Activated CD8-positive, alpha-beta T cell treated with anti-CD3 and anti-CD28 coated beads, Interleukin-2, amount 10 ng/mL, durations not matched to agents 7 days and 5 days (primary cell): ENCODE results near the gene BORCS6. TPM values are rescaled to one million over a fixed set of nuclear protein-coding genes. Genes with fewer than 3 reads are reported as not detected.
"Not testable (repeated sequence)": the region's sequence is repeated elsewhere in the genome, so short reads cannot be mapped to it uniquely, and the experiment has no call there.

Source experiments
- ATAC-seq: fragments of 150-1000 bp; cut with Tn5 transposase; one replicate; pipeline ENCODE4 v1.10.0; 2021; ENCODE audit warnings: moderate library complexity
- CTCF ChIA-PET: fragments of 350-600 bp; sonication (Branson Sonifier 250); formaldehyde crosslinking; loops from one replicate; lab custom pipeline; 2021; ENCODE audit warnings: antibody characterized with exemption; lab: Charles Lee
- POLR2A ChIA-PET: fragments of 350-600 bp; sonication (Branson Sonifier 250); formaldehyde crosslinking; loops from one replicate; lab custom pipeline; 2021; ENCODE audit warnings: antibody characterized with exemption; lab: Charles Lee
- DNase-seq: peaks from one replicate; pipeline ENCODE4 v3.0.0-alpha.2; 2020
- H3K27ac Mint-ChIP-seq: one replicate; pipeline ENCODE4 v1.8.0; 2021; ENCODE audit warnings: mild to moderate bottlenecking, mixed read lengths
- H3K27me3 Mint-ChIP-seq: one replicate; pipeline ENCODE4 v1.8.0; 2021; ENCODE audit warnings: low read depth, mixed read lengths
- H3K36me3 Mint-ChIP-seq: one replicate; pipeline ENCODE4 v1.8.0; 2021; ENCODE audit warnings: low read depth, mixed read lengths
- H3K4me1 Mint-ChIP-seq: one replicate; pipeline ENCODE4 v1.8.0; 2021; ENCODE audit warnings: low read depth, mixed read lengths
- H3K4me3 Mint-ChIP-seq: one replicate; pipeline ENCODE4 v1.8.0; 2021; ENCODE audit warnings: mild to moderate bottlenecking, mixed read lengths
- H3K9me3 Mint-ChIP-seq: one replicate; pipeline ENCODE4 v1.8.0; 2022; ENCODE audit warnings: mixed read lengths; ENCODE audit not compliant: insufficient read depth
- total RNA-seq, 2 experiments: library from RNA; stranded (reverse); gene quantifications; one replicate each; pipeline ENCODE4 v1.2.3, GENCODE V29; 2021

The BORCS6 gene
- total RNA-seq, 2 experiments from 2014 or later: 12.7 TPM

GRCh38 chr17:8224891-8225812 lies 35.2 kb upstream of the BORCS6 start:
- Mint-ChIP-seq H3K36me3 (peaks cover 49% of the 10 kb centered on the region), H3K4me1 (peaks cover 51% of the 10 kb centered on the region), H3K9me3 (no peaks in the 10 kb centered on the region), H3K27ac (peak overlapping the region; percentile 71), H3K4me3 (no peak overlapping the region), H3K27me3 (peaks cover 2% of the 10 kb centered on the region)
- DNase-seq (no peak), ATAC-seq (no peak)
- ChIA-PET POLR2A (interaction anchor here (1.0 to 9.7 kb wide), 5 partner anchors 15 to 52 kb away, joined by 4 to 185 read pairs (median 18); partner anchors contain the start of genes AURKB, CTC1 and PFAS), CTCF (interaction anchor here (0.6 to 7.1 kb wide), 11 partner anchors 19 to 106 kb away, joined by 3 to 51 read pairs (median 4); partner anchors contain the start of genes ALOXE3, CTC1, PFAS and SLC25A35)

- ChIA-PET POLR2A (interaction anchor here (0.8 to 9.7 kb wide), 18 partner anchors 13 to 104 kb away, joined by 3 to 185 read pairs (median 14); partner anchors contain the start of genes ALOXE3, AURKB, BORCS6 and CTC1), CTCF (interaction anchor here (0.8 to 7.1 kb wide), 14 partner anchors 11 to 154 kb away, joined by 3 to 51 read pairs (median 10); partner anchors contain the start of genes ALOXE3, BORCS6, CTC1 and KRABD2)
- peak; percentile 76 for DNase-seq
- Mint-ChIP-seq H3K4me3 (peak overlapping the region; percentile 92), H3K4me1 (peaks cover 56% of the 10 kb centered on the region), H3K9me3 (no peaks in the 10 kb centered on the region), H3K27me3 (peaks cover 2% of the 10 kb centered on the region), H3K36me3 (peaks cover 40% of the 10 kb centered on the region), H3K27ac (peak overlapping the region; percentile 98)
- ATAC-seq: peak; percentile 12
These were observed 33.6 kb upstream of the BORCS6 start for GRCh38 chr17:8223356-8224126.

DNA sequence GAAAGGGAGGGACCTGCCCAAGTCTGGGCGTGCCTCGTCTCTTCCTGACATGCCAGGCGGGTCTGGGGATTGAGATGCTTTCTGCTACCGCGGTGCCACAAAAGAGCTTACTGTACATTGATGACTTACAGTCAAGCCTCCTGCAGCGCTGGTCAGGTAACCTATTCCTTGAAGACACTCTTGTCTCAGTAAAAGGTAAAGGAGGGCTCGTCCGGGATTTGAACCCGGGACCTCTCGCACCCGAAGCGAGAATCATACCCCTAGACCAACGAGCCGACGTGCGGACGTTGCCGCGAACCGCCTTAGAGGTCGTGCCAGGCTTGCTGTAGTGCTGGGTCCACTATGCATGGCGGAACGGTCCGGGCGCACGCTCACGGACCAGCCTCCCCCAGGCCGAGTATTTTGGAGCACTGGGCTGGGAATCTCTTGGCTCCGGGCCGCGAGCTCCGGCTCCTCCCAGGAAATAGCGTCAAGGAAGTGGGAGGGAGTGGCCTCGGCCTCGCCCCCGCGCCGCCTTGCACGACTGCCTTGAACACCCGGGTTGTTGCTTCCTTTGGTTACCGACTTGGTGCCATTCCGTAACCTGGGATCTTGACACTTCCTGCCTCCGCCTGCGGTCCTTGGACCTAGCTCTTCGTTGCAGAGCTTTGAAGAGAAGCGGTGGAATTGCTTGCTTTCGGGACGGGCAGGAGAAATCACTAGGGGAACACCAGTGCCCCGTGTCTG lies 32.8 kb upstream of the BORCS6 start:
- peak overlapping the region; percentile 92 for H3K4me3 Mint-ChIP-seq

GRCh38 chr17:8222380-8222629 lies 32.3 kb upstream of the BORCS6 start:
- peak overlapping the region; percentile 98 for H3K27ac Mint-ChIP-seq
- H3K9me3 Mint-ChIP-seq: no peaks in the 10 kb centered on the region
- peaks cover 30% of the 10 kb centered on the region for H3K36me3 Mint-ChIP-seq
- POLR2A ChIA-PET: interaction anchor here (0.8 to 9.7 kb wide), 20 partner anchors 8 to 160 kb away, joined by 3 to 185 read pairs (median 13); partner anchors contain the start of genes ALOXE3, AURKB, BORCS6 and CTC1
- CTCF ChIA-PET: interaction anchor here (0.9 to 7.1 kb wide), 20 partner anchors 10 to 164 kb away, joined by 3 to 51 read pairs (median 6); partner anchors contain the start of genes ALOXE3, AURKB, BORCS6 and CTC1
- peaks cover 2% of the 10 kb centered on the region for H3K27me3 Mint-ChIP-seq
- H3K4me3 Mint-ChIP-seq: peak overlapping the region; percentile 92
- H3K4me1 Mint-ChIP-seq: peaks cover 54% of the 10 kb centered on the region
- peak; percentile 56 for ATAC-seq
- peak; percentile 86 for DNase-seq

More for the DNA sequence above, 32.8 kb upstream of the BORCS6 start:
- Mint-ChIP-seq H3K36me3 (peaks cover 34% of the 10 kb centered on the region), H3K27ac (peak overlapping the region; percentile 98), H3K4me1 (peaks cover 58% of the 10 kb centered on the region), H3K9me3 (no peaks in the 10 kb centered on the region), H3K27me3 (peaks cover 2% of the 10 kb centered on the region)
- DNase-seq (peak; percentile 92), ATAC-seq (peak; percentile 49)
- ChIA-PET POLR2A (interaction anchor here (0.8 to 9.7 kb wide), 23 partner anchors 9 to 160 kb away, joined by 3 to 185 read pairs (median 9); partner anchors contain the start of genes ALOXE3, AURKB, BORCS6 and CTC1), CTCF (interaction anchor here (0.8 to 7.1 kb wide), 17 partner anchors 11 to 154 kb away, joined by 3 to 51 read pairs (median 7); partner anchors contain the start of genes ALOXE3, AURKB, BORCS6 and CTC1)

DNA sequence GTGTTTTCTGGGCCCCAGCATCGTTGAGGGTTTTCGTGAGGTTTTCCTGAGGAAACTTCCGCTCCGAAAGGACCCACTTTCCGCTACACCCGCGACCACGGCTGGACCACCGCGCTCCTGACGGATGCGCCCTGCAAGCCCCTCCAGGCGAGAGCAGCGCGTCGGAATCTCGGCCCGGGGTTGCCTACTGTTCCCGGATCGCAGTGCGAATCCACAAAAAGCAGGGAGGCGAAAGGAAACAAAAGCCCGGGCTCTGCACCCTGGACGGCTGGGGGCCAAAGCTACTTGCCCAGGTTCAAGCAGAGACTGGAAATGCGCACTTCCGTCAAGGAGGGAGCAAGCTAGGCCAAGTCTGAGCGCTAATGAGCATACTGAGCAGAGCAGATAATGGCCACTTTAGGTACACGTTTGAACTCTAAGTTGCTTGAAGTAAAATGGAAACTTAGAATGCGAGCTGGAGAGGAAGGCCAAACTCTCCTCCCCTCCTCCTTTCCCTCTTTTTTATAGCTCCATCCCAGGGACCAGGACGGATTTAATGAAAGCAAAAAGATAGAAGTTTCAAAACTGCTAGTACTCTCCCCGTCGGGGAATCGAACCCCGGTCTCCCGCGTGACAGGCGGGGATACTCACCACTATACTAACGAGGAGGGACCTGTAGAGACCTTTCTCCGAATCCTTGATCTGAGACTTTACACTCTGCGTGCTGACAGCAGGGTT lies 31.8 kb upstream of the BORCS6 start:
- H3K27me3 Mint-ChIP-seq: peaks cover 2% of the 10 kb centered on the region
- ATAC-seq (peak; percentile 66), DNase-seq (peak; percentile 93)
- H3K4me1 Mint-ChIP-seq: peaks cover 49% of the 10 kb centered on the region
- ChIA-PET POLR2A (interaction anchor here (0.6 to 9.7 kb wide), 29 partner anchors 8 to 215 kb away, joined by 3 to 185 read pairs (median 5); partner anchors contain the start of genes ALOXE3, AURKB, BORCS6 and CTC1), CTCF (interaction anchor here (0.9 to 7.1 kb wide), 25 partner anchors 9 to 535 kb away, joined by 3 to 51 read pairs (median 4); partner anchors contain the start of genes ALOXE3, AURKB, BORCS6 and CTC1)
- peak overlapping the region; percentile 98 for H3K27ac Mint-ChIP-seq
- peaks cover 25% of the 10 kb centered on the region for H3K36me3 Mint-ChIP-seq
- H3K4me3 Mint-ChIP-seq: peak overlapping the region; percentile 92
- H3K9me3 Mint-ChIP-seq: no peaks in the 10 kb centered on the region

DNA sequence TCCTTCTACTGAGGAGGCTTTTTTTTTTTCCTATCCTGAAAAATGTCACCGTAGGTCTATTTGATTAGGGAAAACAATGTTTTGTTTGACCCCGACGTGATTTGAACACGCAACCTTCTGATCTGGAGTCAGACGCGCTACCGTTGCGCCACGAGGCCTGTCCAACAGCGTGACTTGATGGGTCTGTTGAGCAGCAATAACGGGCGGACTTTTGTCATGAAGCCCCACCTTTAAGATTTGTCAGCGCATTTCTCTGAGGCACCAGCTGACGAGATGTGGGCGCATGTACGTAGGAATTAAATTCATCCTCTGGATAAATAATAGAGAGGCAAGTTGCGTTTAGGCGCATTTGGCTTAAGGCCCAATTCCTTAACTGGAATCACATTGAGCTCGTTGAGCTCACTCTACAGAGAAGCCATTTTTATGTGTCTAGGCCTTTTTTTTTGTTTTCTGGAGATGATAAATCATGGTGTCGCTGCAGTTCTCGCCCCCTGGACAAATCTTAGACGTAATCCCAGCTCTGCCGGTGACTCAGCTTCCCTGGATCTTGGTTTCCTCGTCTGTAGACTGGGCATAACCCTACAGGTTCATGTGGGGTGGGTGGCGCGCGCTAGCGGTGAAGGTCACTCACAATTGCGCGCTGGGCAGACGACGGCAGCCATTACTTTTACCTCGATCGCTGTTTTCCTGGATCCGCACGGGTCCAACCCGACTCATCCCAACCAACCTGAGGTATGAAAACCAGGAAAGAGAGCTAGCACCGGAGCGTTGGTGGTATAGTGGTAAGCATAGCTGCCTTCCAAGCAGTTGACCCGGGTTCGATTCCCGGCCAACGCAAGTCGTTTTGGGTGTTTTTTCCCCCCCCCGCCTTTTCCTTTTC lies 31.0 kb upstream of the BORCS6 start:
- Mint-ChIP-seq H3K27ac (peak overlapping the region; percentile 98), H3K36me3 (peaks cover 17% of the 10 kb centered on the region), H3K27me3 (peaks cover 2% of the 10 kb centered on the region), H3K4me1 (peaks cover 41% of the 10 kb centered on the region), H3K9me3 (no peaks in the 10 kb centered on the region), H3K4me3 (peak overlapping the region; percentile 92)
- DNase-seq: peak; percentile 91
- POLR2A ChIA-PET: interaction anchor here (0.6 to 9.7 kb wide), 25 partner anchors 10 to 216 kb away, joined by 3 to 185 read pairs (median 9); partner anchors contain the start of genes ALOXE3, AURKB, BORCS6 and CTC1
- CTCF ChIA-PET: interaction anchor here (0.8 to 7.1 kb wide), 25 partner anchors 9 to 534 kb away, joined by 3 to 51 read pairs (median 4); partner anchors contain the start of genes ALOXE3, AURKB, BORCS6 and CTC1
- ATAC-seq: peak; percentile 17

- DNase-seq, H3K9me3 Mint-ChIP-seq, H3K4me3 Mint-ChIP-seq, H3K27ac Mint-ChIP-seq, H3K27me3 Mint-ChIP-seq, ATAC-seq: not testable (repeated sequence)
- H3K4me1 Mint-ChIP-seq: peaks cover 17% of the 10 kb centered on the region
- ChIA-PET CTCF (interaction anchor here (0.7 kb wide), 1 partner anchor 84 kb away, joined by 3 read pairs; no protein-coding TSS in a partner anchor), POLR2A (interaction anchor here (0.7 to 1.2 kb wide), 3 partner anchors 8 to 41 kb away, joined by 3 to 4 read pairs (median 4); no protein-coding TSS in a partner anchor)
- peaks cover 15% of the 10 kb centered on the region for H3K36me3 Mint-ChIP-seq
These were observed 24.0 kb upstream of the BORCS6 start for GRCh38 chr17:8214000-8214399.

GRCh38 chr17:8212312-8213180 lies 22.6 kb upstream of the BORCS6 start:
- Mint-ChIP-seq H3K27me3 (no peaks in the 10 kb centered on the region), H3K36me3 (peaks cover 25% of the 10 kb centered on the region), H3K4me1 (peaks cover 27% of the 10 kb centered on the region), H3K4me3 (no peak overlapping the region), H3K27ac (no peak overlapping the region), H3K9me3 (no peaks in the 10 kb centered on the region)
- DNase-seq (no peak), ATAC-seq (no peak)
- POLR2A ChIA-PET: interaction anchor here (1.0 to 9.4 kb wide), 8 partner anchors 11 to 57 kb away, joined by 3 to 92 read pairs (median 30); partner anchors contain the start of gene CTC1
- CTCF ChIA-PET: interaction anchor here (1.0 to 2.2 kb wide), 4 partner anchors 9 to 102 kb away, joined by 3 to 10 read pairs (median 4); no protein-coding TSS in a partner anchor
